ENCODE measurements around the gene C19orf25.

The C19orf25 gene

DNA sequence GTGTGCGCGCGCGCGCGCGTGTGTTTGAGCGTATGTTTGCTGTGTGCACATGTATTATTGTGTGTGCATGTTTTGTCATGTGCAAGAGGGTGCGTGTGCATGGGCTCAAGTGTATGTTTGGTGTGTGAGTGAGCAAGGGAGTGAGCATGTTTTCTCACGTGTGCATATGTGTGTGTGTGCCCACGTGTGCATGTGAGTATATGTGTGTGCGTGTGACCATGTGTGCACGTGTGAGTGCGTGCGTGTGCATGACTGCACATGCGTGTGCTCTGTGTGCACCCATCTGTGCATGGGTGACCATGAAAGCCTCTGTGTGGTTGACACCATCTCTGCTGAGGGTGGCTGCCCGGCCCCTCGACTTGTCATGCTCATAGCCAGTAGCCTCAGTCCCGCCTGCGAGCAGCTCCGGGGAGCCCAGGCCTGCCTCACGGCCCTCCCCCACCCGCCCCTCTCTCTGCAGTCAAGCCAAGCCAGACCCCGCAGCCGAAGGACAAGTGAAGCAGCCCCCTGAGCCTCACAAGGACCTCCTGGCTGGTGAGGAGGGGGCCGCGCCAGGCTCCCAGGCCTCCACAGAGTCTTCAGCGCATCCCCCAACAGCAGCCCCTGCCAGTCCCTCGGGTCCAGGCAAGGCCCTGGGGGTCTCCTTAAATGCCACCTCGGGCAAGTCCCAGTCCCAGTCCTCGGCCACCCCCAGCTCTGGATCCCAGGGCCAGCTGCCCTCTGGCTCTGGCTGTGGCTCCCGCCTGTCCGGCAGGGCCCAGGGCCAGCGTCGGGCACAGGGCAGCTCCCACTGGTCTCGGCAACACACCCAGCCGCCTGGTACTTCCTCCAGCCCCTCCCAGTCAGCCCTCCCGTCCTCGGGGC is 17.9 kb upstream of the C19orf25 start:
- DNase-seq (ENCODE audit: low read depth in 3 of 3, low spot score in 1 of 3): no peak

DNA sequence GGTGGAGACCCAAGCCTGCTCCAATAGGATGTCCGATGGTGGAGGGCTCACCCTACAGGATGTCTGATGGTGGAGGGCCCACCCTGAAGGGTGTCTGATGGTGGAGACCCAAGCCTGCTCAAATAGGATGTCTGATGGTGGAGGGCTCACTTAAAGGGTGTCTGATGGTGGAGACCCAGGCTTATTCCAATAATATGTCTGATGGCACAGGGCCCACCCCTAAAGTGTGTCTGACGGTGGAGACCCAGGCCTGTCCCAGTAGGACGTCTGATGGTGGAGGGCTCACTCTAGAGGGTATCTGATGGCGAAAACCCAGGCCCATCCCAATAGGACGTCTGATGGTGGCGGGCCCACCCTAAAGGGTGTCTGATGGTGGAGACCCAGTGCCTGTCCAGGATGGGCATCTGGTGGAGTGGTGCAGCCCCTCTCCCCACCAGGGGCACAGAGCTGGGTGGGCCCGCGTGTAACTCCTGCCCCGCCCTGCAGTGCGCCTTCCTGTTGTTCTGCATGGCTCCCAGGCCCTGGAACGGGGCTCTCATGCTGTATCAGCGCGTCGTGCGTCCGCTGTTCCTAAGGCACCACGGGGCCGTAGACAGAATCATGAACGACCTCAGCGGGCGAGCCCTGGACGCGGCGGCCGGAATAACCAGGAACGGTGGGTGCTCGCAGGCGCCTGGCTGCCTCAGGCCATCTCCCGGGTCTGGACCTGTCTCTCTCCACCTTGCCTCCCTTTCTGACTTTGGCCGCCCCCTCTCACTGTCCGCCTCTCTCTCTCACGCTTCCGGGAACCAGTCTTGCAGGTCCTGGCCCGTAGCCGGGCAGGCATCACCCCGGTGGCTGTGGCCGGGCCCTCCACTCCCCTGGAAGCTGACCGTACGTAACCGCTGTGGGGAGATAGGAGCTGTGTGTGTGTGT is 17.0 kb upstream of the C19orf25 start:
- DNase-seq (ENCODE audit: low read depth in 3 of 3, low spot score in 1 of 3): no peak

DNA sequence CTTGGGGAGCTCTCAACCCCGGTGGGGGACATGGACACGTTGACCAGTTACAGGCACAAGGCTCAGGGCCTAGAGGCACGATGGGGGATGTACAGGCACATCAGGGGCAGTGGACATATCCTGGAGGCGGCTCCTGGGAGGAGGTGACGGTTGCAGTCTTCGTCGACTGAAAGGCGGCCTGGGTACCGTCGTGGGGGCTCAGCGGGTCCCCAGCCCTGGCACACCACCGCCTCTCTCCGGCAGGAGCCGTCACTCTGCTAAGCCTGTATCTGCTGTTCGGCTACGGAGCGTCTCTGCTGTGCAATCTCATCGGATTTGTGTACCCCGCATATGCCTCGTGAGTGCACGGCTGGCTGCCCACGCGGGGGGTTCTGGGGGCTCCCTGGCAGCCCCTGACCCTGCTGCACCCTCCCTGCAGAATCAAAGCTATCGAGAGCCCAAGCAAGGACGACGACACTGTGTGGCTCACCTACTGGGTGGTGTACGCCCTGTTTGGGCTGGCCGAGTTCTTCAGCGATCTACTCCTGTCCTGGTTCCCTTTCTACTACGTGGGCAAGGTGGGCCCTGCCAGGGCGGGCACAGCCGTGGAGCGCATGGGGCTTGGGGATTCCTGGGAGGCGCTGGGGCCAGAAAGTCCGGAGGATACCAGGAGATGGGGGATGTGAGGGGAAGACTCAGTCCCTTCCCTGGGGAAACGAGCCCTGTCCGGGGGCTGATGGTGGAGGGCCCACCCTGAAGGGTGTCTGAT is 16.2 kb upstream of the C19orf25 start:
- DNase-seq (ENCODE audit: low read depth in 3 of 3, low spot score in 1 of 3): no peak

DNA sequence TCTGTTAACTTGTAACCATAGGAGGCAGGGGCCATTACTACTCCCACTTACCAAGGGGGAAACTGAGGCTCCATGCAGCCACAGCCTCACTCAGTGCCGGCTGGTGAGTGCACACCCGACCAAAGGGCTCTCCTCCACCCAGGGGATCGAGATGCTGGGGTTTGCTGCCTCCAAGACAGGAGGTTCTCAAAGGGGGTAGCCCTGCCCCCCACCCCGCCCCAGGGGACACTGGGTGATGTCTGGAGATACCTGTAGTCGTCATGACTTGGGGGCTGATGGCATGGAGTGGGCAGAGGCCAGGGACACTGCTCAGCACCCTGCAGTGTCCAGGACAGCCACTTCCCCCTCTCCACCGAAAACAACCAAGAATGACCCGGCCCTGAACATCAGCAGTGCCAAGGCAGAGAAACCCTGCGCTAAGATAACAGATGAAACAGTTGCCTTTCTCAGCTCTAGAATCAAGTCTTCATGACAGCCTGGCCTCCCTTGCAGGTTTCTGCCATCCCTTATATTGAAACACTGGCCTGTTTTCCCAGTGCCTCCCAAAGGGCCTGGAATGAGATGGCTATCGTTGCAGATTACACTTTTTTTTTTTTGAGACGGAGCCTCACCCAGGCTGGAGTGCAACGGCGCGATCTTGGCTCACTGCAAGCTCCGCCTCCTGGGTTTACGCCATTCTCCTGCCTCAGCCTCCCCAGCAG is 15.2 kb upstream of the C19orf25 start:
- DNase-seq (ENCODE audit: low read depth in 3 of 3, low spot score in 1 of 3): no peak

DNA sequence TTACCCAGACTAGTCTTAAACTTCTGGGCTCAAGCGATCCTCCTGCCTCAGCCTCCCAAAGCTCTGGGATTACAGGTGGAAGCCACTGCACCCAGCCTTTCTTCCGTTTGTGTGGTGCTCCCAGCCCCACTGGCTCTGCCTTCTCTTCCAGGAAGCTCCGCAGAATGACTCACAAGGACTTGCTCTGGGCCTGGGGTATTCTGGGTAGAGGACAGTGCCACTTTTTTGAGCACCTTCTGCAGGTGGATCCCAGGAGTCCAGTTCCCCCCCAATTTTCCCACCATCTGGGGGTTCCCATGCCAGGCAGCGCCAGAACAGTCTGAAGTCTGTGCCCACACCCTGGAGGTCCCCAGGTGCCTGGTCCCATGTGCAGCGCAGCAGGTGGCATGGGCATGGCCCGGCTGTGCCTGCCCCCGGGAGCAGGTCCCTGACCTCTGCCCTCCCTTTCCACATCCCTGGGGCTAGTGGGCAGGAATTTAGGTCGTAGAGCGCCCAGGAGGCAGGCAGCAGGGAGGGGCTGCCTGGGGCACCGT is 13.5 kb upstream of the C19orf25 start:
- no peak for DNase-seq (ENCODE audit: low read depth in 3 of 3, low spot score in 1 of 3)

DNA sequence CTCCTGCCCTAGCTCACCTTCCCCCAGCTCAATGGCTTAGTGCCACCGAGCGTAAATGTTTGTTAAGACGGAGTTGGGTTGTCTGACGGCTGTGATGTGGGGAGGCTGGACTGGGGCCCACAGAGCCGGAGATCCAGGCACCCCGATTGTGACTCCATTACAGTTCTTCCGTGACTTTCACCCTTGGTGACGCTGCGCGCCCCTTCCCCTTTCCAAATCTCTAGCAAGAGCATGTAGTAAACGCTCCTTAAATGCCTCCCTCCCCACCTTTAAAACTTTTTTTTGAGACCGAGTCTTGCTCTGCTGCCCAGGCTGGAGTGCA is 12.8 kb upstream of the C19orf25 start:
- DNase-seq (ENCODE audit: low read depth in 3 of 3, low spot score in 1 of 3): no peak

DNA sequence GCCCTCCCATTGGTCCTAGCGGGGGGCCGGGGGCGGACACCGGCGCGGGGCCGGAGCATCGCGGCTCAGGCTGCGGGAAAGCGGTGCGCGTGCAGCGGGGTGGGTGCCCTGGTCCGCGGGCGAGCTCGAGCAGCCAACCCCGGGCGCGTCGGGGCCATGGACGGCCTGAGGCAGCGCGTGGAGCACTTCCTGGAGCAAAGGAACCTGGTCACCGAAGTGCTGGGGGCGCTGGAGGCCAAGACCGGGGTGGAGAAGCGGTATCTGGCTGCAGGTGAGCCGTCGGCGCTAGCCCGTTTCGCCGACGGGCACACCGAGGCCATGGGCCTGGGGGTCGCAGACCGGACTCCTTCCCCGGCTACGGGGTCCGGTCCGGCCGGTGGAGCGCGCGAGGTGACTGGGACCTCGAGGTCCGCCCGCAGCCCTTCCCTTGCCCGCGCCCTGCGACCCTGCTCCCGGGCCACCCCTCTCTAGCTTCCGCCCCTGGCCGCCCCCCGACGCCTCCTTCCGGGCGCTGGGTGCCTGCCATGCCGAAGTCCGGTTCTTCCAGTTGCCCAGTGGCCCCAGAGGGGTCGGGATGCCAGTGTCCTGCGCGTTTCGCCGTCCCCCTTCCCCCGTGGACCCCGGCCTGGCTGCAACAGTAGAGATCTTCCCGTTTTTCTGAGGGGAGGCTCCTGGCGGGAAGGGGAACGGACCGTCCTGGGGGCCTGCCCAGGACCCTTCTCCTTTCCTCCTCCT is 12.3 kb upstream of the C19orf25 start, which contains the start of gene REEP6:
Gene REEP6, plus strand, starts transcription at position 68 of the 735 bp plus-strand sequence. Its CDS starts 89 bp downstream, at position 157.
- DNase-seq (ENCODE audit: low read depth in 3 of 3, low spot score in 1 of 3): no peak

DNA sequence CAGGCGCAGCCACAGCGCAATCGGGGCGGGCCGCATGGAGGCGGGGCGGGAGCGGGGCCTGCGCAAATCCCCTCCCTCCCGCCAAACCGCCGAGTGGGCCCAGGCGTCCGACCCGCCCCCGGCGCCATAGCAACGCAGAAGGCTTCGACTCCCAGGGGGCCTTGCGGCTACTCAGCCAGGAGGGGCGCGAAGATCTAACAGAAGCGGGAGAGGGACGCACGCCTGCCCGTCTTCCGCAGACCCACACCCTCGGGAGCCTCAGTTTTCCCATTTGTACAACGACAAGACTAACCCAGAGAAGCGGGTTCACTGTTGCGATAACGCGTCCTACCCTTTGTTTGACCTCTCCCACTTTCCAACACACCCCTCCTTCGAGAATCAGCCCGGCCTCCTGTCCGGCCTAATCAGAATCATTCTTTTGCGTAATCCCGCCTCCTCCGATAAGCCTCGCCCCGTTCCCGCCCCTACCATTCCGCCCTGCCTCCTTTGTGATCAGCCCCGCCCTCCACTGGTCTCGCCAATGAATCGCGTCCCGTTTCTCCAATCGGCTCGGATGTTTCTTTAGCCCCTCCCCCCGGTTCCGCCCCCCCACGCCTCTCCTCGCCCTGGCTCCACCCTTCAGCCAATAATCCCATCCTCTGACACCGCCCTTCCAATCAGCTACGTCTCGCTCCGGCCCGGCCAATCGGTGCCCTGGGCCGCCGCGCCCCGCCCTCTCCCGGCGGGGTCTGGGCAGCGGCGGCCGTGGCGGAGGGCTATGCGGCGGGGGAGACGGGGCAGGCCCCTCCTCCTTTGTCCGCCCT is 11.5 kb upstream of the C19orf25 start, which contains the start of gene PCSK4:
Gene PCSK4, minus strand, starts transcription at position 40 of the 803 bp plus-strand sequence. Its CDS starts 4 bp downstream, at position 36.
- DNase-seq (ENCODE audit: low read depth in 3 of 3, low spot score in 1 of 3): peak; percentile 96 to 98 (median 97)

DNA sequence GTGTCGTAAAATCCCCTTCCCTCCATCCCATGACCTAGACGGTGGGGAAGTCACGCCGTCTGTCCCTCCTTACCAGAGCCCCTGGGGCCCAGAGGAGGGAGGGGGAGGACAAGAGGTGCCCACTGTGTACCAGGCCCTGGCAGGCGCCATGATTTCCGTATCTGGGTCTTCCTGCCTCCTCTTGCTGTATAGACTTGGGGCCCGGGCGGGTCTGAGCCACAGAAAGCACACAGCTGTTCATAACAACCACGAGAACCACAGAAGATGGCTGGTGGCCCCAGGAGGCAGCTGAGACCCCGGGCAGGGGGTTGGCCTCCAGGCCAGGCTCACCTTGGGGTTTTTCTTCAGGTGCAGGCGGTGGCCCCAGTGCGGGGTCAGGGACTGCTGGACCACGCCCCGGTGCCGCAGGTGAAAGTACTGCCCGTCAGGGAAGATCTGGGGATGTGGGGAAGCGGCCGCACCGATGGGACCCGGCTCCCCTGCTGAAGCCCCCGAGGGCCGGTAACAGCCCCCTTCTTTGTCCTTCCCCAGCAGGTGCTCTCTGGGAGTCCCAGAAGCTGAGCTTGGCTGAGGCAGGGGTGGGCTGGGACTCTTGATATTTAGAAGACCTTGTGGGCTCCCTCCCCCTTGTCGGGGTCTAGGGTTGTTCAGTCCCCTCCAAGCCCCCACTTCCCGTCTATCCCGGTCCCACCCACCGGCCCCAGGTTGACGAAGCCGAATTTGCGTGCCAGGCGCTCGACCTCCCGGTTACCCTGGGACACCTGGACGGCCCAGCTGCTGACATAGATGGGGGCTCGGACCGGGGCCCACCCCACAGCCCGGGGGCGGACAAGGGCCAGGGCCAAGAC is 10.7 kb upstream of the C19orf25 start:
- no peak for DNase-seq (ENCODE audit: low read depth in 3 of 3, low spot score in 1 of 3)

DNA sequence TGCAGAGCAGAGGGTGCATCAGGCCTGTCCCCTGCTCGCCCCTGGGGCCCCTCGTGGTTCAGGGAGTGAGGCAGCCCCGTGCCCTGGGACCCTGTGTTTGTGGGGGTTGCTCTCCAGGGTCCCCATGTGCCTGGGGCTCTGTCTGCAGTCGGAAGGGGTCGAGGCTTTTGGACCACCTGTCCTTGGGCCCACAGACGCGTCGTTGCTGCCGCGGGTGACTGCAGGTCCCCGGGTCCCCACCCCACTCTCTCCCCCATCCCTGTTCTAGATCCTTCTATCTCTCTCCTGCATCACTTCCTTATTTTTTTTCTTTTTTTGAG is 9.2 kb upstream of the C19orf25 start:
- DNase-seq (ENCODE audit: low read depth in 3 of 3, low spot score in 1 of 3): no peak

DNA sequence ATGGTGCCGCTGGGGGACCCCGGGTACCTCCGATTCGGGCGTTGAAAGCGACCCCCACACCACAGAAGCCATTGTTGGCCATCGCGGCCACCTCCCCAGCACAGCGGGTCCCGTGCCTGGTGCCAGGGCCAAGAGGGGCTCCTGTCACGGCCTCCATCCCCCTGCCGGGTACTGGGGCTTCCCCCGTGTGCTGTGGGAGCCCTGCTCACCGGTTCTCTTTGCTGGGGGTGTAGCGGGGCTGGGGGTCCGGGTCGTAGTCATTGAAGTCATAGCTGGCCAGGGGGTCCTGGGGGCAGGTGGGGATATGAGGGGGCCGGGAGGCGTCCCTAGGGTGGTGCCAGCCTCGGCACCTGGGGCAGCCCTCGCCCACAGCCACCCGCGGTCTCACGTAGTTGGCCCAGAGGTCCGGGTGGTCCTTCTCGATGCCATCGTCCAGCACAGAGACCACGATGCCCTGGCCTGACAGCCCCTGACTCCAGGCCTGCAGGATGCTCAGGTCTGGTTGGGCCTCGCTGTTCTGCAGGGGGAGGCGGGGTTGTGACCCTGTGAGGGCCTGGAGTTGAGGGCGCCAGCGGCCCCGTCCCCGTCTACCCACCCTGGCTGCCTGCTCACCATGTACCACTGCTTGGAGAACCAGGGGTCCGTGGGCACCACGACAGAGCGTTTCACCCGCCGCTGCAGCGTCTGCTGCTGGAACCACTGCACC is 8.7 kb upstream of the C19orf25 start:
- DNase-seq (ENCODE audit: low read depth in 3 of 3, low spot score in 1 of 3): no peak

DNA sequence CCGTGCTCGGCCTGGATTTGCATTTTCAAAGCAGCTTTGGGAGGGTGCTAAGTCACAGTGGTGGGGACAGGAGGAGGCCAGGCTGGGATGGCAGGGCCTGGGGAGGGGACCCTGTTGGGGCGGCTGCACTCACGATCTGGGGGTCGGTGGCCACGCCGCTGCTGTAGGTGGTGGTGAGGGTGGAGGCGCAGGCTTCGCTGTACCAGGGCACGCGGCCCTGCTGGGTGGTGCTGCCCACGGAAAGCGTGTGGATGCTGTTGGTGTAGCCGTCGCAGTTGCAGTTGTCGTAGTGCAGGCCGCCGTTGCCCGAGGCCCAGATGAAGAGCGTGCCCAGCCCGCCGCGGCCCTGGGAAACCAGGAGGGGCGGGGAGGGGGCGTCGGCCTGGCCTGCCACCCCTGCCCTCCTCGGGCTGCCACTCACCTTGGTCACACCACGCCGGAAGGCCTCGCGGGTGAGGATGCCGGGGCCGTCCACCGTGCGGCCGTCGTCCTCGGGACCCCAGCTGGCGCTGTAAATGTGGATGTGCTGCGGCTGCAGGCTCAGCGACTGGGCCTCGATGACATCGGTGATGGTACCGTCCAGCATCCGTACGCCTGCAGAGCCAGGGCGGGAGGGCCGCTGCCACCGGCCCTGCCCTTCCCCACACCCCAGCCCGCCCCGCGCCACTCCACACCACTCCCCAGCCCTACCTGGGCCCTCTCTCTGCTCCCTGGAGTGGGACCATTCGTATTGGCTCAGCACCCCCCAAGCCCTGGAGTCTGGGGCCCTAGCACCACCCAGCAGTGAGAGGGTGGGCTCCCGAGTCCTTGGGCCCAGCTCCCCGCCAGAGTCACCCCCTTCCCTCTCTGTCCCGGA is 7.9 kb upstream of the C19orf25 start:
- DNase-seq (ENCODE audit: low read depth in 3 of 3, low spot score in 1 of 3): no peak

DNA sequence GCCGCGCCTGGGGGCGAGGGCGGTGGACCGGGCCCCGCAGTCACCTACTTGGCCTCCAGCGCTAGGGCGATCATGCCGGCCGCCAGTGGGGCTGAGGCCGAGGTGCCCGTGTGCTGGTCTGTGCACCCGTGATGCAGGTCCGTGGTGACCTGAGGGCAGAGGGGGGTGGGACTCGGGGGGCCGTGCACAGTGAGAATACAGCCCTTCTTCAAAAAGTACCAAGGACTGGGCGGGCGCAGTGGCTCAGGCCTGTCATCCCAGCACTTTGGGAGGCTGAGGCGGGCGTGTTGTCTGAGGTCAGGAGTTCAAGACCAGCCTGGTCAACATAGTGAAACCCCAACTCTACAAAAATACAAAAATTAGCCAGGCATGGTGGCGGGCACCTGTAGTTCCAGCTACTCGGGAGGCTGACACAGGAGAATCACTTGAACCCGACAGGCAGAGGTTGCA is 5.0 kb upstream of the C19orf25 start:
- DNase-seq (ENCODE audit: low read depth in 3 of 3, low spot score in 1 of 3): no peak

DNA sequence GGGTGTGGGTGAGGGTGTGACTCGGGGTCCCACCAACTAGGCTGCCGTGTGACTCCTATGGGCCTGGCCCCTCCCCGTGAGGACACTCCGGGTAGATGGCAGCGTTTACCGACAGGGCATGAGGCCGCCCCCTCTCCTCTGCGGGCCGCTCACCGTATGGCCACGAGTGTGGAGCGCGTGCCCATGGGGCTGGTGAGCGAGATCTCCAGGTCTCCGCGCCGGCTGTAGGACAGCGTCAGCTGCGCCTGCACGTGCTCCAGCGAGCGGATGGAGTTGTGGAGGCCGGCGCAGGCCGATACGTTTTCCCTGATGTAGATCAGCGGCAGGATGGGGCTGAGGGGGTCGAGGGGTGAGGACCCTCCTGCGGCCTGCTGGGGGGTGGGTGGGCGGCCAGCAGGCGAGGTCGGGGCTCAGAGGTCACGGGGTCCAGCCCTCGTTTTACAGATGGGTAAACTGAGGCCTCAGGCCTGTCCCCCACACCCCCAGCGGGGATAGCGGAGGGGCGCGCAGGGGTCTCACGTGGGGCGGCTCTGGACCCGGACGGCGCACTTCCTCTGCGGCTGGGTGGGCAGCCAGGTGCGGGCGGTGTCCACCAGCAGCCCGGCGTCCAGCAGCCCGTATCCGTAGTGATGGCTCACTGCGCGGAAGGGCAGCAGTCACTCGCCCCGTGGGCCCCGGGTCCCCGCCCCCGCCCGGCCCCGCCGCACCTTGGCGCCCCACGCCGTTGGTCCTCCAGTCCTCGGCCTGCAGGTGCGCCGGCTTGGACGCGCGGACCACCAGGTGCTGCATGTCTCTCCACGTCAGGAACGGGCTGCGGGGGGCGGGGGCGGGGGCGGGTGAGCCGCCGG is 4.3 kb upstream of the C19orf25 start:
- DNase-seq (ENCODE audit: low read depth in 3 of 3, low spot score in 1 of 3): no peak

DNA sequence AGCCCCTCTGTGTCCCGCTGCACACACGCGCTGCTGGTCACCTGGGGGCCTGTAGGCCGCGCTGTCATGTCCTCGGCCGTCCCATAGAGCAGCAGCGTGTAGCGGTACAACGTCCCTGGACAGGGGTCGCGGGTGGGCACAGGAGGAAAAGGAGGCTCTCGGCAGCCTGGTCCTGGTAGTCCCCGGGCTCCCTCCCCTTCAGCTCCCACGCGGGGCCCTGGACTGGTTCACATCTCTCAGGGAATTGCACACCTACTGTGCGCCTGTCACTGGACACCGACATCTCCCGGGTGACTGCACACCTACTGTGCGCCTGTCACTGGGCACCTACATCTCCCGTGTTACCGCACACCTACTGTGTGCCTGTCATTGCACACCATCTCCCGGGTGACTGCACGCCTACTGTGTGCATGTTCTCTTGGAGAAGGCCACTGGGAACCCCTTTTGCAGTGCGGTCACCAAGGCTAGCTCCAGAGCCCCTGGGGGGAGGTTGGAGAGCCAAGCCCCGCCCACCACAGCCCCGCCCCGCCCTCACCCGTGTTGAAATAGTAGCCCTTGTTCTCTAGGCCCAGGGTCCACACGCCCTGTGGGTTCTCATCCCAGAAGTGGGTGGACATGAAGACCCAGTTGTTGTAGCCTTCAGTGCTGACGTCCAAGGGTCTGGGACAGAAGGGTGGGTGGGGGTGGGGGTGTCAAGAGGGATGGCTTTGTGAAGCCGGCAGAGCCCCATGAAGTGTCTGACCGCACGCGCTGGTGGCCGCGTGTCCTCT is 3.5 kb upstream of the C19orf25 start:
- no peak for DNase-seq (ENCODE audit: low read depth in 3 of 3, low spot score in 1 of 3)
